Thyroid gland (tissue), 4 donors: ENCODE data around the gene FSTL4. TPM values are rescaled to one million over a fixed set of nuclear protein-coding genes. Genes with fewer than 3 reads are reported as not detected.
"Not testable (repeated sequence)": the region's sequence is repeated elsewhere in the genome, so short reads cannot be mapped to it uniquely, and the experiment has no call there.

Source experiments
- DNase-seq, 2 donors: peaks; one replicate each; pipeline ENCODE4 v3.0.0-alpha.2; 2019
- H3K27ac ChIP-seq, 3 donors: fragments of 200-600 bp; sonication (generic); 1 replicate in 2 of 3; 2 replicates in 1 of 3; pipeline ENCODE4 v1.5.1; 2016 to 2019; ENCODE audit warnings: mild to moderate bottlenecking in 1 of 3, moderate library complexity in 1 of 3
- H3K27me3 ChIP-seq: fragments of 200-600 bp; sonication (generic); one replicate; pipeline ENCODE4 v1.5.1; 2019
- H3K36me3 ChIP-seq, 2 donors: fragments of 200-600 bp; sonication (generic); one replicate each; pipeline ENCODE4 v1.5.1; 2016 to 2019
- H3K4me1 ChIP-seq, 2 donors: fragments of 200-600 bp; sonication (generic); one replicate each; pipeline ENCODE4 v1.5.1; 2017 to 2019
- H3K4me3 ChIP-seq, 3 donors: fragments of 200-600 bp; sonication (generic); replicated peaks in 1 of 3; 1 replicate in 2 of 3; 2 replicates in 1 of 3; pipeline ENCODE4 v1.5.1; 2016; ENCODE audit warnings: mild to moderate bottlenecking in 1 of 3
- H3K9me3 ChIP-seq: fragments of 200-600 bp; sonication (generic); one replicate; pipeline ENCODE4 v1.5.1; 2017
- CTCF ChIP-seq, 6 experiments: fragments of 200-600 bp in 3 of 6; fragments of 450-650 bp in 3 of 6; sonication (generic) in 3 of 6; IDR thresholded peaks; one replicate each; pipeline ENCODE4 v1.5.1; 2016 to 2019; ENCODE audit warnings: antibody characterized with exemption in 6 of 6, mild to moderate bottlenecking in 2 of 6, inconsistent platforms in 1 of 6, moderate library complexity in 1 of 6
- POLR2A ChIP-seq, 2 donors: fragments of 450-650 bp; IDR thresholded peaks; one replicate each; pipeline ENCODE4 v1.6.1; 2017; ENCODE audit warnings: antibody characterized with exemption in 2 of 2, mild to moderate bottlenecking in 2 of 2, moderate library complexity in 1 of 2
- WGBS, 2 donors: methylation state at CpG; one replicate each; pipeline ENCODE4 v1.1.5; 2017; 5-methylcytosine and 5-hydroxymethylcytosine counted together
- intact Hi-C: fragments of 100-400 bp; cut with DNase I; formaldehyde crosslinking; loops from one replicate; pipeline ENCODE4 v1.15.1; 2023
- total RNA-seq, 4 donors: library from RNA; depleted of rRNA; stranded (reverse); fragments of >200 nt; gene quantifications; one replicate each; pipeline ENCODE4 v1.2.3, GENCODE V29; 2016

FSTL4 gene
- total RNA-seq, 4 donors from 2014 or later = 0.10 to 0.13 TPM; not detected in 2

GRCh38 chr5:133219296-133219695 is 393.0 kb downstream of the FSTL4 start:
- intact Hi-C loops = no loop called here
- no peak for TF ChIP-seq CTCF (IDR thresholded peaks at IDR 0.05)
- TF ChIP-seq POLR2A (IDR thresholded peaks at IDR 0.05) = no peak
- Histone ChIP-seq H3K27me3 (no peaks in the 10 kb centered on the region), H3K9me3 (no peaks in the 10 kb centered on the region), H3K36me3 (no peaks in the 10 kb centered on the region), H3K27ac (no peak overlapping the region), H3K4me3 (no peak overlapping the region), H3K4me1 (no peaks in the 10 kb centered on the region)
- no peak for DNase-seq
- WGBS, 2 donors = 85 to 94% methylated on average over 4 of the region's 4 CpGs

GRCh38 chr5:133216138-133216537 is 396.2 kb downstream of the FSTL4 start:
- H3K36me3 ChIP-seq, H3K27me3 ChIP-seq, H3K9me3 ChIP-seq, intact Hi-C loops, H3K4me1 ChIP-seq, H3K4me3 ChIP-seq, DNase-seq, H3K27ac ChIP-seq: not testable (repeated sequence)
- WGBS, 2 donors = 93 to 96% methylated on average over 7 of the region's 7 CpGs

- intact Hi-C loops = no loop called here
- Histone ChIP-seq H3K4me1 (no peaks in the 10 kb centered on the region), H3K27ac (no peak overlapping the region), H3K36me3 (no peaks in the 10 kb centered on the region), H3K4me3 (no peak overlapping the region), H3K27me3 (no peaks in the 10 kb centered on the region), H3K9me3 (no peaks in the 10 kb centered on the region)
- TF ChIP-seq POLR2A (IDR thresholded peaks at IDR 0.05) (no peak), CTCF (IDR thresholded peaks at IDR 0.05) (no peak)
- no peak for DNase-seq
- 55 to 65% methylated on average over 2 of the region's 2 CpGs for WGBS, 2 donors
Observed at GRCh38 chr5:133214153-133214820, 398.1 kb downstream of the FSTL4 start.

- intact Hi-C loops = no loop called here
- no peak for TF ChIP-seq POLR2A (IDR thresholded peaks at IDR 0.05)
- TF ChIP-seq CTCF (IDR thresholded peaks at IDR 0.05) = no peak
- Histone ChIP-seq H3K27me3 (no peaks in the 10 kb centered on the region), H3K4me3 (no peak overlapping the region), H3K9me3 (no peaks in the 10 kb centered on the region), H3K4me1 (no peaks in the 10 kb centered on the region), H3K27ac (no peak overlapping the region), H3K36me3 (no peaks in the 10 kb centered on the region)
- 83 to 89% methylated on average over 4 of the region's 4 CpGs for WGBS, 2 donors
- no peak for DNase-seq
Observed at GRCh38 chr5:133205649-133206048, 406.7 kb downstream of the FSTL4 start.

- TF ChIP-seq POLR2A (IDR thresholded peaks at IDR 0.05) (no peak), CTCF (IDR thresholded peaks at IDR 0.05) (no peak)
- no peak overlapping the region for H3K27ac ChIP-seq
- WGBS, 2 donors = 52 to 73% methylated on average over 4 of the region's 4 CpGs
Observed at GRCh38 chr5:133205204-133205603, 407.1 kb downstream of the FSTL4 start.

More at GRCh38 chr5:133205204-133205603, 407.1 kb downstream of the FSTL4 start:
- no peak for DNase-seq
- Histone ChIP-seq H3K4me1 (no peaks in the 10 kb centered on the region), H3K9me3 (no peaks in the 10 kb centered on the region), H3K4me3 (no peak overlapping the region), H3K27me3 (no peaks in the 10 kb centered on the region), H3K36me3 (no peaks in the 10 kb centered on the region)
- intact Hi-C loops = no loop called here
